KMS-11 (cell line): ENCODE measurements around the gene LAMTOR1.

Experiments used
- H2AFZ ChIP-seq: fragments of 200-600 bp; sonication (generic); 2 replicates; pipeline ENCODE4 v1.6.1; 2016; ENCODE audit warnings: antibody characterized with exemption, mixed run types, low read depth
- H3K27ac ChIP-seq: fragments of 200-600 bp; sonication (generic); 2 replicates; pipeline ENCODE4 v1.6.1; 2016; ENCODE audit warnings: mild to moderate bottlenecking, mixed run types
- H3K27me3 ChIP-seq: fragments of 200-600 bp; sonication (generic); 2 replicates; pipeline ENCODE4 v1.6.1; 2017; ENCODE audit warnings: mild to moderate bottlenecking, low read depth, mixed run types, moderate library complexity; ENCODE audit not compliant: insufficient read depth
- H3K36me3 ChIP-seq: fragments of 200-600 bp; sonication (generic); 2 replicates; pipeline ENCODE4 v1.6.1; 2017; ENCODE audit warnings: mild to moderate bottlenecking, mixed run types; ENCODE audit not compliant: insufficient read depth
- H3K4me1 ChIP-seq: fragments of 200-600 bp; sonication (generic); 2 replicates; pipeline ENCODE4 v1.6.1; 2016; ENCODE audit warnings: mild to moderate bottlenecking, low read depth, mixed run types; ENCODE audit not compliant: poor library complexity, severe bottlenecking
- H3K4me2 ChIP-seq: fragments of 200-600 bp; sonication (generic); 2 replicates; pipeline ENCODE4 v1.7.0; 2016; ENCODE audit warnings: mild to moderate bottlenecking, mixed run types
- H3K4me3 ChIP-seq: fragments of 200-600 bp; sonication (generic); IDR thresholded peaks from 2 replicates; pipeline ENCODE4 v1.6.1; 2017; ENCODE audit warnings: low read depth, low read length, mixed read lengths; ENCODE audit not compliant: insufficient read depth
- H3K79me2 ChIP-seq: fragments of 200-600 bp; sonication (generic); 2 replicates; pipeline ENCODE4 v1.6.1; 2016; ENCODE audit warnings: low read depth, mixed run types; ENCODE audit not compliant: insufficient read depth
- H3K9ac ChIP-seq: fragments of 200-600 bp; sonication (generic); 2 replicates; pipeline ENCODE4 v1.6.1; 2016; ENCODE audit warnings: mild to moderate bottlenecking, mixed run types
- H4K20me1 ChIP-seq: fragments of 200-600 bp; sonication (generic); 2 replicates; pipeline ENCODE4 v1.6.1; 2016; ENCODE audit warnings: mild to moderate bottlenecking, mixed run types; ENCODE audit not compliant: insufficient read depth
- TF ChIP-seq, protein P1 (sequence below): fragments of 200-600 bp; sonication (generic); conservative IDR thresholded peaks from 2 replicates; pipeline ENCODE4 v1.6.1; 2017; ENCODE audit warnings: low read depth, mild to moderate bottlenecking, antibody characterized with exemption, low read length, moderate library complexity, mixed read lengths

Gene LAMTOR1

GRCh38 chr11:72141066-72141465, 38.0 kb upstream of the LAMTOR1 start:
- Histone ChIP-seq H3K4me3 (no peak overlapping the region), H3K27ac (no peak overlapping the region), H4K20me1 (no peaks in the 10 kb centered on the region)

DNA sequence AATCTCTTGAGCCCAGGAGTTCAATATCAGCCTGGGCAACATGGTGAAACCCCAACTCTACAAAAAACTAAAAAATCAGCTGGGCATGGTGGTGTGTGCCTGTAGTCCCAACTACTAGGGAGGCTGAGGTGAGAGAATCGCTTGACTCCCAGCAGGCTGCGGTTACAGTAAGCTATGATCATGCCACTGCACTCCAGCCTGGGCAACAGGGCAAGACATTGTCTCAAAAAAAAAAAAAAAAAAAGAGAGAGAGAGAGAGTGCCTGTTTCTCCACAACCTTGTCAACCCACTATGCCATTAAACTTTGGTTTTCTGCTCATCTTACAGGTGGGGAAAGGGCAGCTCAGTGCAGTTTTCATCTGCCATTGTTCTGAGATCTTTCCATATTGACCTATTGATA, 37.6 kb upstream of the LAMTOR1 start:
- no peak overlapping the region for H3K4me2 ChIP-seq
- no peak overlapping the region for H3K9ac ChIP-seq
- H2AFZ ChIP-seq, result no peak overlapping the region
- H3K27me3 ChIP-seq, result no peaks in the 10 kb centered on the region
- peaks cover 4% of the 10 kb centered on the region for H3K4me1 ChIP-seq
- TF ChIP-seq, protein P1, sequence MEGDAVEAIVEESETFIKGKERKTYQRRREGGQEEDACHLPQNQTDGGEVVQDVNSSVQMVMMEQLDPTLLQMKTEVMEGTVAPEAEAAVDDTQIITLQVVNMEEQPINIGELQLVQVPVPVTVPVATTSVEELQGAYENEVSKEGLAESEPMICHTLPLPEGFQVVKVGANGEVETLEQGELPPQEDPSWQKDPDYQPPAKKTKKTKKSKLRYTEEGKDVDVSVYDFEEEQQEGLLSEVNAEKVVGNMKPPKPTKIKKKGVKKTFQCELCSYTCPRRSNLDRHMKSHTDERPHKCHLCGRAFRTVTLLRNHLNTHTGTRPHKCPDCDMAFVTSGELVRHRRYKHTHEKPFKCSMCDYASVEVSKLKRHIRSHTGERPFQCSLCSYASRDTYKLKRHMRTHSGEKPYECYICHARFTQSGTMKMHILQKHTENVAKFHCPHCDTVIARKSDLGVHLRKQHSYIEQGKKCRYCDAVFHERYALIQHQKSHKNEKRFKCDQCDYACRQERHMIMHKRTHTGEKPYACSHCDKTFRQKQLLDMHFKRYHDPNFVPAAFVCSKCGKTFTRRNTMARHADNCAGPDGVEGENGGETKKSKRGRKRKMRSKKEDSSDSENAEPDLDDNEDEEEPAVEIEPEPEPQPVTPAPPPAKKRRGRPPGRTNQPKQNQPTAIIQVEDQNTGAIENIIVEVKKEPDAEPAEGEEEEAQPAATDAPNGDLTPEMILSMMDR, result no peak
- H3K4me3 ChIP-seq, result no peak overlapping the region
- H3K36me3 ChIP-seq, result no peaks in the 10 kb centered on the region
- no peaks in the 10 kb centered on the region for H4K20me1 ChIP-seq
- H3K27ac ChIP-seq, result no peak overlapping the region
- no peaks in the 10 kb centered on the region for H3K79me2 ChIP-seq

More at GRCh38 chr11:72141066-72141465, 38.0 kb upstream of the LAMTOR1 start:
- H3K27me3 ChIP-seq, result no peaks in the 10 kb centered on the region
- H2AFZ ChIP-seq, result no peak overlapping the region
- H3K79me2 ChIP-seq, result no peaks in the 10 kb centered on the region
- no peak overlapping the region for H3K9ac ChIP-seq
- TF ChIP-seq, protein P1, result no peak
- H3K4me1 ChIP-seq, result peaks cover 4% of the 10 kb centered on the region
- no peak overlapping the region for H3K4me2 ChIP-seq
- H3K36me3 ChIP-seq, result no peaks in the 10 kb centered on the region

- Histone ChIP-seq H3K9ac (no peak overlapping the region), H3K4me2 (no peak overlapping the region), H2AFZ (no peak overlapping the region), H4K20me1 (no peaks in the 10 kb centered on the region), H3K4me3 (no peak overlapping the region), H3K79me2 (no peaks in the 10 kb centered on the region), H3K36me3 (no peaks in the 10 kb centered on the region), H3K27ac (no peak overlapping the region), H3K27me3 (no peaks in the 10 kb centered on the region), H3K4me1 (peaks cover 4% of the 10 kb centered on the region)
- TF ChIP-seq, protein P1, result no peak
These were observed 36.4 kb upstream of the LAMTOR1 start for GRCh38 chr11:72139500-72139899.

- TF ChIP-seq, protein P1, result no peak
- no peak overlapping the region for H3K4me2 ChIP-seq
These were observed 35.8 kb upstream of the LAMTOR1 start for GRCh38 chr11:72138821-72139390.

More at GRCh38 chr11:72138821-72139390, 35.8 kb upstream of the LAMTOR1 start:
- Histone ChIP-seq H3K9ac (no peak overlapping the region), H3K36me3 (no peaks in the 10 kb centered on the region), H4K20me1 (no peaks in the 10 kb centered on the region), H3K79me2 (no peaks in the 10 kb centered on the region), H3K27ac (no peak overlapping the region), H2AFZ (no peak overlapping the region), H3K4me1 (peaks cover 3% of the 10 kb centered on the region), H3K4me3 (no peak overlapping the region), H3K27me3 (no peaks in the 10 kb centered on the region)
